Sigmoid colon (tissue), 3 donors: ENCODE results near the gene EPHA8.

Experiments used
- POLR2A ChIP-seq, 2 donors: fragments of 450-650 bp; IDR thresholded peaks; one replicate each; pipeline ENCODE4 v1.6.1; 2016; ENCODE audit warnings: antibody characterized with exemption in 2 of 2, mild to moderate bottlenecking in 2 of 2, moderate library complexity in 2 of 2
- TF ChIP-seq, protein P1 (sequence below), 4 experiments: fragments of 450-650 bp in 3 of 4; fragments of 200-600 bp in 1 of 4; IDR thresholded peaks; one replicate each; pipeline ENCODE4 v1.5.1; 2016 to 2019; ENCODE audit warnings: antibody characterized with exemption in 4 of 4, mild to moderate bottlenecking in 3 of 4, moderate library complexity in 2 of 4

DNA sequence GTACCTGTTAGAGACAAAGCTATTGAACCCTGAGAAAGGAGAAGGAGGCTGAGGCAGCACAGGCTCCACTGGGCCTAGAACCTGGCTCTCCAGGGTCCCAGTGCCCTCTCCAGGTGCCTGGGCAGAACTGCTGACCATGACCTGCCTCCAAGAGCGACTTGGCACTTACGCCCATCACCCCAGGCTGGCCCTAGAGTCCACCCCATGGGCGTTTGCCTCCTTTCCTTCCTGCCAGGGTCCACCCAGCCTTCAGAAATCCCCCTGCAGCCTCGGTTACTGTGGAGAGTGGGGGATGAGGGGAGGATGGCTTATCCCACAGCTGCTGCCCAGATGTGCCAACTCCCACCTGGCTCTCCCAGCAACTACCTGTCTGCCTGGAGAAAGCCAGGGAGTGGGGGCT, 58.5 kb downstream of the EPHA8 start:
- TF ChIP-seq POLR2A (IDR thresholded peaks at IDR 0.05): no peak
- TF ChIP-seq, protein P1, sequence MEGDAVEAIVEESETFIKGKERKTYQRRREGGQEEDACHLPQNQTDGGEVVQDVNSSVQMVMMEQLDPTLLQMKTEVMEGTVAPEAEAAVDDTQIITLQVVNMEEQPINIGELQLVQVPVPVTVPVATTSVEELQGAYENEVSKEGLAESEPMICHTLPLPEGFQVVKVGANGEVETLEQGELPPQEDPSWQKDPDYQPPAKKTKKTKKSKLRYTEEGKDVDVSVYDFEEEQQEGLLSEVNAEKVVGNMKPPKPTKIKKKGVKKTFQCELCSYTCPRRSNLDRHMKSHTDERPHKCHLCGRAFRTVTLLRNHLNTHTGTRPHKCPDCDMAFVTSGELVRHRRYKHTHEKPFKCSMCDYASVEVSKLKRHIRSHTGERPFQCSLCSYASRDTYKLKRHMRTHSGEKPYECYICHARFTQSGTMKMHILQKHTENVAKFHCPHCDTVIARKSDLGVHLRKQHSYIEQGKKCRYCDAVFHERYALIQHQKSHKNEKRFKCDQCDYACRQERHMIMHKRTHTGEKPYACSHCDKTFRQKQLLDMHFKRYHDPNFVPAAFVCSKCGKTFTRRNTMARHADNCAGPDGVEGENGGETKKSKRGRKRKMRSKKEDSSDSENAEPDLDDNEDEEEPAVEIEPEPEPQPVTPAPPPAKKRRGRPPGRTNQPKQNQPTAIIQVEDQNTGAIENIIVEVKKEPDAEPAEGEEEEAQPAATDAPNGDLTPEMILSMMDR (IDR thresholded peaks at IDR 0.05): no peak
